Vagina (tissue), 2 donors: Measurements from ENCODE around the gene FAM163A.

Source experiments
- CTCF ChIP-seq, 3 experiments: fragments of 450-650 bp in 2 of 3; fragments of 200-600 bp in 1 of 3; sonication (generic) in 1 of 3; IDR thresholded peaks; one replicate each; pipeline ENCODE4 v1.5.1; 2017 to 2019; ENCODE audit warnings: antibody characterized with exemption in 3 of 3, mild to moderate bottlenecking in 2 of 3, moderate library complexity in 2 of 3
- POLR2A ChIP-seq, 2 donors: fragments of 450-650 bp; IDR thresholded peaks; one replicate each; pipeline ENCODE4 v1.6.1; 2017; ENCODE audit warnings: antibody characterized with exemption in 2 of 2, mild to moderate bottlenecking in 2 of 2, moderate library complexity in 2 of 2

GRCh38 chr1:179798213-179798863 is 55.2 kb downstream of the FAM163A start:
- TF ChIP-seq CTCF (IDR thresholded peaks at IDR 0.05), result no peak
- TF ChIP-seq POLR2A (IDR thresholded peaks at IDR 0.05), result no peak
